GM12873 (cell line): Measurements from ENCODE around the gene ARHGEF5.

ENCODE experiments used
- TF ChIP-seq, protein P1 (sequence below): IDR thresholded peaks from 2 replicates; pipeline ENCODE4 v1.5.1; 2012; ENCODE audit warnings: low read depth, mild to moderate bottlenecking, moderate library complexity, low read length, control low read depth; ENCODE audit not compliant: insufficient read depth; ENCODE audit errors: missing control alignments

Gene ARHGEF5

DNA sequence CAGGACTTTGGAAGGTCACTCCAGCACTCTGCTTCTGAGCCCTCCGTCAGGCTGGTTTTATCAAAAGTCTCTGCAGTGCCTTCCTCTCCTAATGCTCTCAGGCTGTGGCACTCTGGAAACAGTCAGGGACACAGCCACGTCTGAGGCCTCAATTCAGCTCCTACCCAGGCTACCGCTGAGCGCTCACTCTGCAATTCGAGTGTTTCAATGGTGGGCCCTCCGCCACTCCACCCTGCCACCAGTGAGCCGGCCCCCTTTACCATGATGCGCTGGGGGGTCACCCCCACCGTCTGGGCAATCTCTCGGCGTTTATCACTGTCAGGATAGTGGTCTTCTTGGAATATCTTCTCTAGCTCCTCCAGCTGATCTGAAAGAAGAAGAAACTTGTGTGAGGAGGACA lies 44.7 kb downstream of the ARHGEF5 start:
- TF ChIP-seq, protein P1, sequence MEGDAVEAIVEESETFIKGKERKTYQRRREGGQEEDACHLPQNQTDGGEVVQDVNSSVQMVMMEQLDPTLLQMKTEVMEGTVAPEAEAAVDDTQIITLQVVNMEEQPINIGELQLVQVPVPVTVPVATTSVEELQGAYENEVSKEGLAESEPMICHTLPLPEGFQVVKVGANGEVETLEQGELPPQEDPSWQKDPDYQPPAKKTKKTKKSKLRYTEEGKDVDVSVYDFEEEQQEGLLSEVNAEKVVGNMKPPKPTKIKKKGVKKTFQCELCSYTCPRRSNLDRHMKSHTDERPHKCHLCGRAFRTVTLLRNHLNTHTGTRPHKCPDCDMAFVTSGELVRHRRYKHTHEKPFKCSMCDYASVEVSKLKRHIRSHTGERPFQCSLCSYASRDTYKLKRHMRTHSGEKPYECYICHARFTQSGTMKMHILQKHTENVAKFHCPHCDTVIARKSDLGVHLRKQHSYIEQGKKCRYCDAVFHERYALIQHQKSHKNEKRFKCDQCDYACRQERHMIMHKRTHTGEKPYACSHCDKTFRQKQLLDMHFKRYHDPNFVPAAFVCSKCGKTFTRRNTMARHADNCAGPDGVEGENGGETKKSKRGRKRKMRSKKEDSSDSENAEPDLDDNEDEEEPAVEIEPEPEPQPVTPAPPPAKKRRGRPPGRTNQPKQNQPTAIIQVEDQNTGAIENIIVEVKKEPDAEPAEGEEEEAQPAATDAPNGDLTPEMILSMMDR: no peak

DNA sequence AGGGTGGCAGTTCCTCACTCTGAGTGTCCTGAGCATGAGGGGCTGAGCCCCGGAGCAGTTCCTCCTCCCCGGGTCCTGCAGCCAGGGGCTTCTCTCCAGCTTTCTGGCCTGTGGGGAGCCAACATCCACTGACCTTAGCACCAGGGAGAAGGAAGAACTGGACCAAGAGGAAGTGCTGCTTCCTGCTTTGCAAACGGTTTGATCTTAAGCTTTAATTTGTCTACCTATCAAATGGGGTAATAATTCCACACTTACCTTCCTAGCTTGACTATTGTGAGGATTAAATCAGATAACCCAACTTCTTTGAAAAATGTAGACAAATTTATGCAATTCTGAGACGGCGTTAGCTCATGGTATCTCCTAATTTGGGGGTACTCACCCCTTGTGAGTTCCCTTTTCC lies 46.3 kb downstream of the ARHGEF5 start:
- TF ChIP-seq, protein P1: no peak

DNA sequence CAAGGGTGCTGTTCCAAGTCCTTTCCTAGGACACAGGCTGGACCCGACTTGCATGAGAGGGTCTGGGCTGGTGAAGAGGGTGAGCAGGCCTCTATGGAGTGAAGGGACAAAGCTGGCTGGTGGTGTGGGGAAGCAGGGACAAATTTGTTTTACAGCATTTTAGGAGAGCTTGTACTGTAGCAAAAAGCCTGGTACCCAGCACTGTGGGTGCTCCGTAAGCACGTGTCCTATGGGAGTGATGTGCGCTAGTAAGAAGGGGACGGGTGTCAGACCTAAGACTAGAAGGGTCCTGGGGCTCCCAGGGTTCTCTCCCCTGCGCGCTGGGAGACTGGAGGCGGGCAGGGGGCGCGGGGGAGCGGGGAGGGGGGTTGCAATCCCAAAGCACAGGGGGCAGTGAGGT lies 47.9 kb downstream of the ARHGEF5 start:
- TF ChIP-seq, protein P1: no peak

DNA sequence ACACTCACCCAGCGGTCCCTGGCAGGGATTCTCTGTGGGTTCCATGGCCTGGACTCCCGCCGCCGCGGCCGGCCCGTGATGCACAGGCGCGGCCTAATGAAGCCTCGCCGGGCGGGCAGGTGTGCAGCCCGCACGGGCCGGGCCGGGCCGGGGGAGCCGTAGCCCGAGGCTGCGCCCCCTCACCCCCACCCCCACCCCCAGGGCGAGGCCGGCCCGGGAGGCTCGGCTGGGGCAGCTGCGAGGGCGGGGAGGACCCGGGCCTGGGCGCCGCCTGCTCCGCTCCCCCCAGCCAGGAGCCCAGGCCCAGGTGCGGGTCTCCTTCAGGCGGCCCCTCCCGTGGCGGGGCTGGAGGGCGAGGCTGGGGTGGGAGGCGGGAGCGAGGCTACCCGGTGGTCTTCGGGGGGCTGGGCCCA lies 48.5 kb downstream of the ARHGEF5 start, which contains the start of gene NOBOX:
Gene NOBOX, minus strand, starts transcription at position 45 of the 413 bp plus-strand sequence.
- TF ChIP-seq, protein P1: no peak

DNA sequence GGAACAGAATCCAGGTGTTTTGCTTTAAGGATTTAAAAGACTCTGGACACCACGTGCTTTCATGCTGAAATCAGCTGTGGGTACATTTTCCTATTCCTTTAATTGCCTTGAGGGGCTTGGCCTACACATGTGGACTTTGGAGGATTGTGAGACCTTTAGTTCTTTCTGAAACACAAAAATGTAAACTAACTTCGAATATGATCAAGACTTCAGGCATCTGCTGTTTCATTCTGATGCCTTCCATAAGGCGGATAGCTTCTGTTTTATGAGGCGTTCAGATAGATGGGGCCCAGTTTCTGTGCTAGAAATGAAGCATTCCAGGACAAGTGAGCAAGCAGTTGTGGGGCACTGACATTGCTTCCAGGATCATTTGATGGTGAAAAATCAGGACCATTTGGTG lies 49.7 kb downstream of the ARHGEF5 start:
- TF ChIP-seq, protein P1: no peak

DNA sequence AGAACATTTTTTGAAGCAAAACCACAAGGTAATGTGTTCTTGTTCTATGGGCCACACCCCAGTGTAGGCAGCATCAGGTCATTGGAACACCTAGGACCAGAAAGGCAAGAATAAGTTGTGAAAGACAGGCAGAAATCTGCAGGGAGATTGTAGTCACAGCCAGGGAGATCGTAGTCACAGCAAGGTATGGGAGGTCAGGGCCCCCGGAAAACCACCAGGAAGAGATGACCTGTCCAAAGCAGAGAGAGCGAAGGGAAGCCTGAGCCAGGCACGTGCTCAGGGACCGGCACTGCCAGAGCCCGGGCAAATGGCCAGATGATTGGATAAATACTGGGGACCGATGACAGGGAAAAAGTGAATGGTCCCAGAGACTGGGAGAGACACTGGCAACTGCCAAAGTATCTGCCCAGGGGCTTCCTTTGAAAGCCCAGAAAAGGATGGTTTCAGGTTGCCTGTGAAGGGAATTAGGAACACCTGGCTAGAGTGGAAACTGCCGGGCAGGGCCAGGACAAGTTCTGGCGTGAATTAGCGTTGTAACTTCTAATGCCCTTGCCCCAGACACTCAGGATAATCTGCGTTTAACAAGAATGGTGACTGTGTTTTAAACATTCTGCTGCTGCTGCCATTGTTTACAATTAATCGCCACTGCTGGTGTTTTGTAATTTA lies 52.2 kb downstream of the ARHGEF5 start:
- TF ChIP-seq, protein P1: no peak

DNA sequence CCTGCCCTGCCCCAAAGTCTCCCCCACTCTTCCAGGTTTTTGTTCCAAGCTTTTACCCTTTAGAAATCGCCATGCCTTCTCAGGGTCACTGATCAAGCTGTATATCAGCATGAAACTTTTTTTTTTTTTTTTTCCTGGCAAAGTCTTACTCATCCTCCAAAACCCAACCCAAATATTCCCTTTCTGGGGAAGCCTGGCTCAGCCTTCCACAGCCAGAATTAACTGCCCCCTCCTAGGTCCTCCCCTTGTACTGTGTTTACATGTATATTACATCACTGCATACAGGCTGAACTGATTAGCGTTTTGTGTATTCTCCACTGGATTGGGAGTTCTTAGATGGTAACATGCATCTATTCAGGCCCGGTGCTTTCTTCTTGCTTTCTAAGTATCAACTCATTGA lies 52.9 kb downstream of the ARHGEF5 start:
- TF ChIP-seq, protein P1: no peak

DNA sequence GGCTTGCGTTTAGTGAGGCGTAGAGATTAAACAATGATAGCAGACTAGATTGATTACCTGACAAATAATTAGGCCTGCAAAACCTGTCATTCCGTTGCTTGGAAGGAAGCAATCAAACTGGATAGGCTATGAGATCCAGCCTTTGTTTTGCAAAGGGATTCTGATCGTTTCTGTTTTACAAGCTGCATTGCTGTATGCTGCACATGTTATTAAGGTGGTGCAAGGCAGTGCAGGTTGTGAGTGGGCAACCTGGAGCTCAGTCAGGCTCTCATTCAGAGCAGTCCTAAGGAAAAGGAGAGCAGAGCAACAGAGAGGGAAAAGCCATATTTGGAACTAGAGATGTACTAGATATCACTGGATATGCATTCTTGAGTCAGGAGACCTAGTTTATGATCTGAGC lies 55.2 kb downstream of the ARHGEF5 start:
- TF ChIP-seq, protein P1: no peak
